ENCODE results near the gene VPS37C.
A peak's percentile ranks its signal among the peaks of the same experiment; 100 is the strongest.
"Not testable (repeated sequence)": the region's sequence is repeated elsewhere in the genome, so short reads cannot be mapped to it uniquely, and the experiment has no call there.

VPS37C gene

DNA sequence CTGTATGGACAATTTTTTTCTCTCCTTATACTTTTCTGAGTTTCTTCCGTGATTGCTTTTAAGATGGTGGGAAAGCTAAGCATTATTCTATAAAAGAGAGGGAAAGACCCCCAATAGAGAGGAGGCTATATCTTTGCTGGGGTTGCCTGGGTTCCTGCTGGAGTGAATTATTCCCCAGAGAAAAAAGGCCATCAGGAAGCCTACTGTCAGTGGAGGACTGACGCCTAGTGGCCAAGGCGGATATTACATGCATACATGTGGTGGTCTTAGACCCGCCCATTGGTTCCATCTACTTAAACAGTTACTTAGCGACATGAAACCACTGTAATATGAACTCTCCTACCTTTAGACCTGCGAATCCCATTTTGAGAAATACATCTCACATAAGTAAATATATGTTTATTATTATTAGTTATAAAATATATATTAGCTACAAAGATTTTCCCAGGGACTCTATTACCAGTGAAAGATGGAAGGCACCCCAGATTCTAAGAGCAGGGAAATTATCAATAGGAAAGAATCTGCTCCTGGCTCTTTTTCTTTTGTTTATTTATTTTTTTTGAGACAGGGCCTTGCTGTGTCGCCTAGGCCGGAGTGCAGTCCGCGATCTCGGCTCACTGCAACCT is 26.4 kb upstream of the VPS37C start:
- H2AFZ ChIP-seq (ENCODE audit: low read depth, low read length): no peak overlapping the region
- H3K27ac ChIP-seq (ENCODE audit: low read length): no peak overlapping the region

GRCh38 chr11:61186504-61186903 is 25.3 kb upstream of the VPS37C start:
- no peak overlapping the region for H2AFZ ChIP-seq (ENCODE audit: low read depth, low read length)
- no peak overlapping the region for H3K4me2 ChIP-seq (ENCODE audit: low read length)
- H3K27ac ChIP-seq (ENCODE audit: low read length): no peak overlapping the region
- H3K9me3 ChIP-seq (ENCODE audit: insufficient read depth, low read length): no peaks in the 10 kb centered on the region
- H4K20me1 ChIP-seq (ENCODE audit: insufficient read depth, low read length): no peaks in the 10 kb centered on the region
- H3K9ac ChIP-seq (ENCODE audit: low read length): no peak overlapping the region
- TF ChIP-seq EZH2phosphoT487 (IDR thresholded peaks at IDR 0.05; ENCODE audit: low read depth): no peak
- TF ChIP-seq CTCF (IDR thresholded peaks at IDR 0.05; ENCODE audit: low read depth, low read length): no peak
- H3K4me1 ChIP-seq (ENCODE audit: low read length): no peaks in the 10 kb centered on the region
- no peaks in the 10 kb centered on the region for H3K36me3 ChIP-seq (replicated peaks; ENCODE audit: low read depth, low read length)
- H3K27me3 ChIP-seq (ENCODE audit: low read depth, low read length): no peaks in the 10 kb centered on the region
- H3K79me2 ChIP-seq (ENCODE audit: low read length): no peaks in the 10 kb centered on the region
- no peak overlapping the region for H3K4me3 ChIP-seq (ENCODE audit: low read length)

More for the DNA sequence above, 26.4 kb upstream of the VPS37C start:
- Histone ChIP-seq H3K4me2 (ENCODE audit: low read length) (no peak overlapping the region), H3K9ac (ENCODE audit: low read length) (no peak overlapping the region), H3K36me3 (replicated peaks; ENCODE audit: low read depth, low read length) (no peaks in the 10 kb centered on the region), H3K79me2 (ENCODE audit: low read length) (no peaks in the 10 kb centered on the region), H3K27me3 (ENCODE audit: low read depth, low read length) (no peaks in the 10 kb centered on the region), H3K4me3 (ENCODE audit: low read length) (no peak overlapping the region), H3K9me3 (ENCODE audit: insufficient read depth, low read length) (no peaks in the 10 kb centered on the region), H3K4me1 (ENCODE audit: low read length) (no peaks in the 10 kb centered on the region), H4K20me1 (ENCODE audit: insufficient read depth, low read length) (no peaks in the 10 kb centered on the region)
- TF ChIP-seq EZH2phosphoT487 (IDR thresholded peaks at IDR 0.05; ENCODE audit: low read depth) (no peak), CTCF (IDR thresholded peaks at IDR 0.05; ENCODE audit: low read depth, low read length) (peak; percentile 96)

- Histone ChIP-seq H3K9me3 (ENCODE audit: insufficient read depth, low read length) (no peaks in the 10 kb centered on the region), H3K4me3 (ENCODE audit: low read length) (no peak overlapping the region), H2AFZ (ENCODE audit: low read depth, low read length) (no peak overlapping the region), H3K9ac (ENCODE audit: low read length) (no peak overlapping the region), H3K79me2 (ENCODE audit: low read length) (no peaks in the 10 kb centered on the region), H3K4me1 (ENCODE audit: low read length) (no peaks in the 10 kb centered on the region), H3K27ac (ENCODE audit: low read length) (no peak overlapping the region), H3K4me2 (ENCODE audit: low read length) (no peak overlapping the region), H4K20me1 (ENCODE audit: insufficient read depth, low read length) (no peaks in the 10 kb centered on the region), H3K36me3 (replicated peaks; ENCODE audit: low read depth, low read length) (no peaks in the 10 kb centered on the region), H3K27me3 (ENCODE audit: low read depth, low read length) (peaks cover 9% of the 10 kb centered on the region; the same call in 1 of the 2 replicates)
- TF ChIP-seq EZH2phosphoT487 (IDR thresholded peaks at IDR 0.05; ENCODE audit: low read depth): no peak
- TF ChIP-seq CTCF (IDR thresholded peaks at IDR 0.05; ENCODE audit: low read depth, low read length): no peak
Measured at GRCh38 chr11:61183645-61184044, 22.4 kb upstream of the VPS37C start.

GRCh38 chr11:61181489-61181888 is 20.3 kb upstream of the VPS37C start:
- no peak overlapping the region for H3K27ac ChIP-seq (ENCODE audit: low read length)
- no peaks in the 10 kb centered on the region for H3K9me3 ChIP-seq (ENCODE audit: insufficient read depth, low read length)
- TF ChIP-seq CTCF (IDR thresholded peaks at IDR 0.05; ENCODE audit: low read depth, low read length) (no peak), EZH2phosphoT487 (IDR thresholded peaks at IDR 0.05; ENCODE audit: low read depth) (no peak)
- no peaks in the 10 kb centered on the region for H3K79me2 ChIP-seq (ENCODE audit: low read length)
- no peaks in the 10 kb centered on the region for H4K20me1 ChIP-seq (ENCODE audit: insufficient read depth, low read length)
- H3K27me3 ChIP-seq (ENCODE audit: low read depth, low read length): peaks cover 9% of the 10 kb centered on the region; the same call in 1 of the 2 replicates
- H3K4me2 ChIP-seq (ENCODE audit: low read length): no peak overlapping the region
- no peaks in the 10 kb centered on the region for H3K4me1 ChIP-seq (ENCODE audit: low read length)
- H3K4me3 ChIP-seq (ENCODE audit: low read length): no peak overlapping the region
- H2AFZ ChIP-seq (ENCODE audit: low read depth, low read length): no peak overlapping the region
- no peaks in the 10 kb centered on the region for H3K36me3 ChIP-seq (replicated peaks; ENCODE audit: low read depth, low read length)
- no peak overlapping the region for H3K9ac ChIP-seq (ENCODE audit: low read length)

DNA sequence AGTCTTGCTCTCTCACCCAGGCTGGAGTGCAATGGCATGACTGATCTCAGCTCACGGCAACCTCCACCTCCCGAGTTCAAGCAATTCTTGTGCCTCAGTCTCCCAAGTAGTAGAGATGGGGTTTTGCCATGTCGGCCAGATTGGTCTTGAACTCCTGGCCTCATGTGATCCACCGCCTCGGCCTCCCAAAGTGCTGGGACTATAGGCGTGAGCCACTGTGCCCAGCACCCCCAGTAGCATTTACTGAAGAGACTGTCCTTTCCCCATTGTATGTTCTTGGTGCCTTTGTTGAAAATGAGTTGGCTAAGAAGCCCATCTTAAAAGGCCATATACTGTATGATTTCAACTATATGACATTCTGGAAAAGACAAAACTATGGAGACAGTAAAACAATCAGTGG is 19.0 kb upstream of the VPS37C start:
- H3K9ac ChIP-seq (ENCODE audit: low read length); H3K36me3 ChIP-seq (replicated peaks; ENCODE audit: low read depth, low read length); H3K9me3 ChIP-seq (ENCODE audit: insufficient read depth, low read length); H2AFZ ChIP-seq (ENCODE audit: low read depth, low read length); H3K4me2 ChIP-seq (ENCODE audit: low read length); H3K4me1 ChIP-seq (ENCODE audit: low read length); H4K20me1 ChIP-seq (ENCODE audit: insufficient read depth, low read length); H3K27ac ChIP-seq (ENCODE audit: low read length); H3K79me2 ChIP-seq (ENCODE audit: low read length); H3K4me3 ChIP-seq (ENCODE audit: low read length): not testable (repeated sequence)
- peaks cover 20% of the 10 kb centered on the region for H3K27me3 ChIP-seq (ENCODE audit: low read depth, low read length)

Data from OCI-LY3 (cell line).